ENCODE measurements around the gene DIPK1A. TPM values are rescaled to one million over a fixed set of nuclear protein-coding genes. Genes with fewer than 3 reads are reported as not detected.

The DIPK1A gene
- total and polyA plus RNA-seq, 9 donors = 4.7 to 15.4 (median 8.6) TPM

GRCh38 chr1:92874987-92875386 is 86.3 kb downstream of the DIPK1A start:
- WGBS, 3 donors = 89 to 92% (median 92%) methylated on average over 2 of the region's 2 CpGs
- no peak for DNase-seq
- no peaks in the 10 kb centered on the region for H3K9me3 ChIP-seq
- TF ChIP-seq EP300 (IDR thresholded peaks at IDR 0.05) = no peak
- TF ChIP-seq, protein P1, sequence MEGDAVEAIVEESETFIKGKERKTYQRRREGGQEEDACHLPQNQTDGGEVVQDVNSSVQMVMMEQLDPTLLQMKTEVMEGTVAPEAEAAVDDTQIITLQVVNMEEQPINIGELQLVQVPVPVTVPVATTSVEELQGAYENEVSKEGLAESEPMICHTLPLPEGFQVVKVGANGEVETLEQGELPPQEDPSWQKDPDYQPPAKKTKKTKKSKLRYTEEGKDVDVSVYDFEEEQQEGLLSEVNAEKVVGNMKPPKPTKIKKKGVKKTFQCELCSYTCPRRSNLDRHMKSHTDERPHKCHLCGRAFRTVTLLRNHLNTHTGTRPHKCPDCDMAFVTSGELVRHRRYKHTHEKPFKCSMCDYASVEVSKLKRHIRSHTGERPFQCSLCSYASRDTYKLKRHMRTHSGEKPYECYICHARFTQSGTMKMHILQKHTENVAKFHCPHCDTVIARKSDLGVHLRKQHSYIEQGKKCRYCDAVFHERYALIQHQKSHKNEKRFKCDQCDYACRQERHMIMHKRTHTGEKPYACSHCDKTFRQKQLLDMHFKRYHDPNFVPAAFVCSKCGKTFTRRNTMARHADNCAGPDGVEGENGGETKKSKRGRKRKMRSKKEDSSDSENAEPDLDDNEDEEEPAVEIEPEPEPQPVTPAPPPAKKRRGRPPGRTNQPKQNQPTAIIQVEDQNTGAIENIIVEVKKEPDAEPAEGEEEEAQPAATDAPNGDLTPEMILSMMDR (IDR thresholded peaks at IDR 0.05) = no peak
- no peak for TF ChIP-seq POLR2A (IDR thresholded peaks at IDR 0.05)
- H3K27ac ChIP-seq = no peak overlapping the region
- no peaks in the 10 kb centered on the region for H3K36me3 ChIP-seq
- H3K4me1 ChIP-seq (ENCODE audit: insufficient read depth) = peaks cover 1% of the 10 kb centered on the region
- intact Hi-C loops (cut with DNase I) = no loop called here
- no peaks in the 10 kb centered on the region for H3K27me3 ChIP-seq
- no peak overlapping the region for H3K4me3 ChIP-seq

- TF ChIP-seq POLR2A (IDR thresholded peaks at IDR 0.05) (no peak), EP300 (IDR thresholded peaks at IDR 0.05) (no peak)
- TF ChIP-seq, protein P1 (IDR thresholded peaks at IDR 0.05) = no peak
- 78 to 91% (median 83%) methylated on average over 2 of the region's 2 CpGs for WGBS, 3 donors
- DNase-seq = no peak
- Histone ChIP-seq H3K27me3 (no peaks in the 10 kb centered on the region), H3K4me1 (ENCODE audit: insufficient read depth) (peaks cover 1% of the 10 kb centered on the region), H3K9me3 (no peaks in the 10 kb centered on the region), H3K4me3 (no peak overlapping the region), H3K27ac (no peak overlapping the region), H3K36me3 (no peaks in the 10 kb centered on the region)
- intact Hi-C loops (cut with DNase I) = no loop called here
These were observed 88.5 kb downstream of the DIPK1A start for GRCh38 chr1:92872719-92873118.

DNA sequence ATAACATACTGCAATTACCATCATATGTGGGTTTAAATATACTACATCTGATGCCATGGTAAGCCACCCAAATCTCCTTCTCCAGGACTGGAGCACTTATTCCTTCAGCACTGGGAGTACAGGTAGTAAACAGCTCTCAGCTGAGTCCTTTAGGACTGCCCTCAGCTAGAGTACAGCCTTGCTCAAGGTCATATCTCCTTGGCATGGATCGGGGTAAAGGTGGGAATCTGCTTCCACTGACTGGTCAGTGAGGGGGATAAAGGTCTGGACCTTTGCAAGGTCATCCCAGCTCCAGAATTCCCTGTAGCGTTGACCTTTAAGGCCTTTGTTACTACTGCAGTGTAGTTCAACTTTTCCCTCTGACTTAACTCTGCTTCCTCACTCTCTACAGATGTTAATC is 90.7 kb downstream of the DIPK1A start:
- no peak for DNase-seq
- H3K4me3 ChIP-seq = no peak overlapping the region
- 83 to 90% (median 86%) methylated on average over 2 of the region's 2 CpGs for WGBS, 3 donors
- TF ChIP-seq EP300 (IDR thresholded peaks at IDR 0.05) = no peak
- no peak for TF ChIP-seq POLR2A (IDR thresholded peaks at IDR 0.05)
- no peaks in the 10 kb centered on the region for H3K27me3 ChIP-seq
- no peaks in the 10 kb centered on the region for H3K36me3 ChIP-seq
- intact Hi-C loops (cut with DNase I) = no loop called here
- no peaks in the 10 kb centered on the region for H3K4me1 ChIP-seq (ENCODE audit: insufficient read depth)
- no peaks in the 10 kb centered on the region for H3K9me3 ChIP-seq
- no peak overlapping the region for H3K27ac ChIP-seq

DNA sequence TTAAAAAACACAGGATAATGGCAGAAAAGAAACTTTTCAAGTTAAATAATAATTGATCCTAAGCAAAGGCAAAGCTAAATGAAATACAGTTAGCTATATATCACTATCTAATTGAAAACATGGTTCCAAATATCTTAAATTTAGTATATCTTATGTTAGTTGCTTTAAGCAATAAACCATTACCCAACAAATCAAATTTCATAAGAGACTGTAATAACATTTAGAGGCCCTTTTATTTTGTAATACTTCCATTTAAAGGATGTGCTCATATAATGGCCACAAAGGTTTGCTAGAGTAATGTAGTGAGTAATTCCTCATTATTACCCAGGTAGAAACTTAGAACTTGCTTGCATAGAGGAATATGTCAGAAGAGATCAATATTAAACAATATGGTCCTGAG is 97.1 kb downstream of the DIPK1A start:
- DNase-seq = no peak
- intact Hi-C loops (cut with DNase I) = loop anchor here in 1 of 4 donors (5.0 kb wide), 1 partner anchor 133 kb away; no protein-coding TSS in a partner anchor
- Histone ChIP-seq H3K4me1 (ENCODE audit: insufficient read depth) (no peaks in the 10 kb centered on the region), H3K27ac (no peak overlapping the region), H3K36me3 (no peaks in the 10 kb centered on the region), H3K9me3 (no peaks in the 10 kb centered on the region), H3K4me3 (no peak overlapping the region), H3K27me3 (no peaks in the 10 kb centered on the region)
- no peak for TF ChIP-seq EP300 (IDR thresholded peaks at IDR 0.05)
- TF ChIP-seq, protein P1 (IDR thresholded peaks at IDR 0.05) = no peak
- TF ChIP-seq POLR2A (IDR thresholded peaks at IDR 0.05) = no peak

DNA sequence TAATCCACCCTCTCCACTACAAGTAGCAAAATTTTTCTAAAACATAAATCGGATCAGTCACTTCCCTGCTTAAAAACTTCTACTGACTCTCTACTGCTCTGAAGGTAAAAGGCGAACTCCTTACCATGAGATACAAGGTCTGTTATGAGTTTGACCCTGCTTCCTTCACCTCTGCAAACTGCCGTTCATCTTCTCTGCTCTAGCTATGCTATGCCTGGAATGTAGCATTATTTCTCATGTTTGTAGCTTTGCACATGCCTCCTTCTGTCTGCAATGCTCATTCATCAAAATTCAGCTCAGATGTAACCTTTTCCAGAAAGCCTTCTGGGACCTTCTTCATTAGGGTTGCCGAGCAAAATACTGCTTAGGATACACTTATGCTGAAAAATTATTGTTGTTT is 98.7 kb downstream of the DIPK1A start:
- Histone ChIP-seq H3K4me1 (ENCODE audit: insufficient read depth) (no peaks in the 10 kb centered on the region), H3K27ac (no peak overlapping the region), H3K27me3 (no peaks in the 10 kb centered on the region), H3K9me3 (no peaks in the 10 kb centered on the region), H3K36me3 (no peaks in the 10 kb centered on the region), H3K4me3 (no peak overlapping the region)
- DNase-seq = no peak
- intact Hi-C loops (cut with DNase I) = loop anchor here in 1 of 4 donors (5.0 kb wide), 1 partner anchor 135 kb away; no protein-coding TSS in a partner anchor
- 59 to 60% (median 60%) methylated on average over 4 of the region's 4 CpGs for WGBS, 3 donors
- TF ChIP-seq EP300 (IDR thresholded peaks at IDR 0.05) (no peak), POLR2A (IDR thresholded peaks at IDR 0.05) (no peak)
- TF ChIP-seq, protein P1 (IDR thresholded peaks at IDR 0.05) = no peak
